ENCODE measurements around the gene CACNA2D3. TPM values are rescaled to one million over a fixed set of nuclear protein-coding genes. Genes with fewer than 3 reads are reported as not detected.

The CACNA2D3 gene
- total and polyA plus RNA-seq, 2 experiments from 2014 or later, result 1.1 to 2.5 TPM

DNA sequence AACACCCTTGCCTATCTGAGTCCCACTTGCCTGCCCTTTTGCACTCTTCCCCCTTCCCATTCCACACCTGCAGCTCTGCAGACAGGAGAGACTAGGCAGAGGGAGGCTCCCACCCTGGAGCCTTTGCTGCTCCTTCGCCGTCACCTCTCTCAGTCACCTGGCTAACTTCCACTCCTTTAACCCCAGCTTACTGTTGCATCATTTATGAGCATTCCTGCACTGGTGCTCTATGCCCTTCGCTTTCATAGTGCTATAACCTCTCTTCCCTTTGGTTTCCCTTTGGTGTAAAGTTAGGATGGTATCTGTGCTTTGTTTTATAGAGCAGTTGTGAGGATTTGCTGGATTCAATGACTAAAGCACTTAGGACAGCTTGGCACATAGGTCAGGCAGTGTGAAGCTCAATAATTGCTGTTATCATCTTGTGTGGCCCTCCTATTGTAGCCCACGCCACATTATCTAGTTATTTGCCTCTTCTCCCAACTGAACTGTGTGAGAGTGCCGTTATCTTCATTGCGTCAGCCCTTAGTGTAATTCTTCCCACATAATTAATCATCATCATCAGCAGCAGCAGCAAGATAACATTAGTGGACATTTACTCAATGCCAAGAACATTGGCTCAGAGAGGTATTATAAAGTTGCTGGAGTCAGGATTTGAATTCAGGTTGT, 253.9 kb downstream of the CACNA2D3 start:
- Histone ChIP-seq H3K36me3 (replicated peaks; ENCODE audit: insufficient read depth, low read depth) (no peaks in the 10 kb centered on the region), H3K27ac (no peak overlapping the region), H4K20me1 (ENCODE audit: insufficient read depth, poor library complexity, severe bottlenecking) (no peaks in the 10 kb centered on the region), H3K27me3 (peaks cover 34% of the 10 kb centered on the region), H3K9me2 (replicated peaks; ENCODE audit: insufficient read depth) (no peaks in the 10 kb centered on the region), H3K4me2 (no peak overlapping the region), H3K9me3 (ENCODE audit: low read depth) (no peaks in the 10 kb centered on the region), H3K79me2 (no peaks in the 10 kb centered on the region), H3K4me1 (ENCODE audit: insufficient read depth) (peaks cover 5% of the 10 kb centered on the region), H2AFZ (no peak overlapping the region), H3K4me3 (no peak overlapping the region)
- no peak for TF ChIP-seq EZH2phosphoT487 (IDR thresholded peaks at IDR 0.05; ENCODE audit: low read depth, severe bottlenecking, unreplicated experiment)
- TF ChIP-seq, protein P1, sequence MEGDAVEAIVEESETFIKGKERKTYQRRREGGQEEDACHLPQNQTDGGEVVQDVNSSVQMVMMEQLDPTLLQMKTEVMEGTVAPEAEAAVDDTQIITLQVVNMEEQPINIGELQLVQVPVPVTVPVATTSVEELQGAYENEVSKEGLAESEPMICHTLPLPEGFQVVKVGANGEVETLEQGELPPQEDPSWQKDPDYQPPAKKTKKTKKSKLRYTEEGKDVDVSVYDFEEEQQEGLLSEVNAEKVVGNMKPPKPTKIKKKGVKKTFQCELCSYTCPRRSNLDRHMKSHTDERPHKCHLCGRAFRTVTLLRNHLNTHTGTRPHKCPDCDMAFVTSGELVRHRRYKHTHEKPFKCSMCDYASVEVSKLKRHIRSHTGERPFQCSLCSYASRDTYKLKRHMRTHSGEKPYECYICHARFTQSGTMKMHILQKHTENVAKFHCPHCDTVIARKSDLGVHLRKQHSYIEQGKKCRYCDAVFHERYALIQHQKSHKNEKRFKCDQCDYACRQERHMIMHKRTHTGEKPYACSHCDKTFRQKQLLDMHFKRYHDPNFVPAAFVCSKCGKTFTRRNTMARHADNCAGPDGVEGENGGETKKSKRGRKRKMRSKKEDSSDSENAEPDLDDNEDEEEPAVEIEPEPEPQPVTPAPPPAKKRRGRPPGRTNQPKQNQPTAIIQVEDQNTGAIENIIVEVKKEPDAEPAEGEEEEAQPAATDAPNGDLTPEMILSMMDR (IDR thresholded peaks at IDR 0.05; ENCODE audit: poor library complexity), result no peak
- TF ChIP-seq EZH2 (IDR thresholded peaks at IDR 0.05; ENCODE audit: borderline replicate concordance), result no peak
- peak; percentile 12 for DNase-seq (ENCODE audit: low spot score)
- 70% methylated on average over 6 of the region's 6 CpGs for WGBS (ENCODE audit: low lambda C conversion rate, missing lambda C conversion rate)

DNA sequence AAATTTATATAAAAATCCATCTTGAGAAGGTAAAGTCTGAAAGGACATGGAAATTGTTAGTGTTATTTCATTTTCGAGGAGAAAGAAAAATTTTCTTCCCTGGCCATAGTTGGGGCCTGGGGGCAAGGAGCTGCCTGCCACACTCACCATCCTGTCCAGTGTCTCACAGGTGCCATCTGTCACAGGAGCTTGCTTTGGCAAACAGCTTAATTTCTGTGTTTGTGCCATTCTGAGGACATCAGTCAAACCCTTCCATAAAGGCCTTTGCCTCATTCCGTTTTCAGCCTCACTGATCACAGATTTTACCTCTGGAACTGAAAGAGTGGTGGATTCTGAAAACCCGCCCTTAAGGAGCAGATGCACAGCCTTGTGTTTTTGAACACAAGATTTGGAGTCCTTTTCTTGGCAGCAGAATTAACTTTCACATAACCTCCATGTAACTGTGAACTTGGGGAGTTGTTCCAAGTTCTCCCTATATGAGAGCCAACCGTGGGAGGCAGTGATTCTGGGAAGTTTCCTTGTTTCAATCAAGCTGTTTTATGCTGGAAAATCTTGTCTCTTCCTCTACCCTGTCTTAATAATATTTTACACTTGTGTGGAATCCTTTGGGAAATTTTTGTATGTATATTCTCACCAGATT, 254.7 kb downstream of the CACNA2D3 start:
- Histone ChIP-seq H3K36me3 (replicated peaks; ENCODE audit: insufficient read depth, low read depth) (no peaks in the 10 kb centered on the region), H4K20me1 (ENCODE audit: insufficient read depth, poor library complexity, severe bottlenecking) (no peaks in the 10 kb centered on the region), H3K4me3 (no peak overlapping the region), H3K4me2 (no peak overlapping the region), H3K4me1 (ENCODE audit: insufficient read depth) (peaks cover 5% of the 10 kb centered on the region), H3K79me2 (no peaks in the 10 kb centered on the region), H3K27ac (no peak overlapping the region), H3K9me2 (replicated peaks; ENCODE audit: insufficient read depth) (no peaks in the 10 kb centered on the region), H3K27me3 (peaks cover 38% of the 10 kb centered on the region), H2AFZ (no peak overlapping the region), H3K9me3 (ENCODE audit: low read depth) (no peaks in the 10 kb centered on the region)
- no peak for TF ChIP-seq EZH2phosphoT487 (IDR thresholded peaks at IDR 0.05; ENCODE audit: low read depth, severe bottlenecking, unreplicated experiment)
- no peak for TF ChIP-seq EZH2 (IDR thresholded peaks at IDR 0.05; ENCODE audit: borderline replicate concordance)
- no peak for DNase-seq (ENCODE audit: low spot score)
- WGBS (ENCODE audit: low lambda C conversion rate, missing lambda C conversion rate), result 74% methylated on average over 4 of the region's 4 CpGs

DNA sequence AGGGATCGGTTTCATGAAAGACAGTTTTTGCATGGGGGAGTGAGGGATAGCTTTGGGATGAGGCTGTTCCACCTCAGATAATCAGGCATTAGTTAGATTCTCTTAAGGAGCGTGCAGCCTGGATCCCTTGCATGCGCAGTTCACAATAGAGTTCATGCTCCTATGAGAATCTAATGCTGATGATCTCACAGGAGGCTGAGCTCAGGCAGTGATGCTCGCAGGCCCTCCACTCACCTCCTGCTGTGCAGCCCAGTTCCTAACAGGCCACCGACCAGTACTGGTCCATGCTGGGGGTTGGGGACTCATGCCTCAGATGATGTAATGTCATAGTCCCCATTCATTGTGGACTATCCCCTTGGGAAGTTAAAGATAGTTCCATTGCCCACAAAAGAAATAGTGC, 255.8 kb downstream of the CACNA2D3 start:
- no peak overlapping the region for H2AFZ ChIP-seq
- no peaks in the 10 kb centered on the region for H3K36me3 ChIP-seq (replicated peaks; ENCODE audit: insufficient read depth, low read depth)
- no peak for DNase-seq (ENCODE audit: low spot score)
- WGBS (ENCODE audit: low lambda C conversion rate, missing lambda C conversion rate), result 92% methylated on average over 5 of the region's 5 CpGs
- no peaks in the 10 kb centered on the region for H3K9me3 ChIP-seq (ENCODE audit: low read depth)
- H4K20me1 ChIP-seq (ENCODE audit: insufficient read depth, poor library complexity, severe bottlenecking), result no peaks in the 10 kb centered on the region
- no peaks in the 10 kb centered on the region for H3K9me2 ChIP-seq (replicated peaks; ENCODE audit: insufficient read depth)
- peaks cover 5% of the 10 kb centered on the region for H3K4me1 ChIP-seq (ENCODE audit: insufficient read depth)
- no peak overlapping the region for H3K27ac ChIP-seq
- H3K27me3 ChIP-seq, result peaks cover 38% of the 10 kb centered on the region
- no peaks in the 10 kb centered on the region for H3K79me2 ChIP-seq
- H3K4me2 ChIP-seq, result no peak overlapping the region
- H3K4me3 ChIP-seq, result no peak overlapping the region
- TF ChIP-seq, protein P1 (IDR thresholded peaks at IDR 0.05; ENCODE audit: poor library complexity), result no peak
- TF ChIP-seq EZH2phosphoT487 (IDR thresholded peaks at IDR 0.05; ENCODE audit: low read depth, severe bottlenecking, unreplicated experiment) (no peak), EZH2 (IDR thresholded peaks at IDR 0.05; ENCODE audit: borderline replicate concordance) (no peak)

DNA sequence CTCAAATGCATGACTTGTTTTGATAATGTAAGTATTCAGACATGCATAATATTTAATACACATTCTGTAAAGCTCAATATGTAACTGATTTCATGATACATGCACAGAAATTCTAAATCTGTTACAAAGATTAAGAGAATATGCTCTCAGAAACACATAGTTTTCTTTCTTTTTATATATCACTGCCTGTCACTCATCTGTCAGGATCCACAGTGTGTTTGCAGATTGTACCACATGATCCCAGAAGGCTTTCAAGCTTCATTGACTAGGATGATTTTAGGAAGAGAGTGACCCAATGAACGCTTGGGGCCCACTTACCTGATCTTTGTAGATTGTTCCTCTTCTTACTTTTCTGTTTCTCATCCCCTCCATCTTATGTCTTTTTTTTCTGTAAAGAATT, 261.9 kb downstream of the CACNA2D3 start:
- H3K79me2 ChIP-seq, result no peaks in the 10 kb centered on the region
- no peak overlapping the region for H2AFZ ChIP-seq
- TF ChIP-seq, protein P1 (IDR thresholded peaks at IDR 0.05; ENCODE audit: poor library complexity), result no peak
- no peak for TF ChIP-seq EZH2phosphoT487 (IDR thresholded peaks at IDR 0.05; ENCODE audit: low read depth, severe bottlenecking, unreplicated experiment)
- H3K4me2 ChIP-seq, result no peak overlapping the region
- no peak for DNase-seq (ENCODE audit: low spot score)
- H3K9me3 ChIP-seq (ENCODE audit: low read depth), result no peaks in the 10 kb centered on the region
- no peaks in the 10 kb centered on the region for H3K4me1 ChIP-seq (ENCODE audit: insufficient read depth)
- no peaks in the 10 kb centered on the region for H3K9me2 ChIP-seq (replicated peaks; ENCODE audit: insufficient read depth)
- 83% methylated on average over 1 of the region's 1 CpG for WGBS (ENCODE audit: low lambda C conversion rate, missing lambda C conversion rate)
- H3K27me3 ChIP-seq, result peaks cover 17% of the 10 kb centered on the region
- no peak overlapping the region for H3K4me3 ChIP-seq
- H4K20me1 ChIP-seq (ENCODE audit: insufficient read depth, poor library complexity, severe bottlenecking), result no peaks in the 10 kb centered on the region
- H3K27ac ChIP-seq, result no peak overlapping the region
- H3K36me3 ChIP-seq (replicated peaks; ENCODE audit: insufficient read depth, low read depth), result no peaks in the 10 kb centered on the region

All from hepatocyte (in vitro differentiated cells).